Activated CD4-positive, alpha-beta T cell treated with anti-CD3 and anti-CD28 coated beads, Interleukin-2, amount 50 U/mL, for 16 hours (primary cell): ENCODE results near the gene FSTL4.
A peak's percentile ranks its signal among the peaks of the same experiment; 100 is the strongest.

Experiments
- DNase-seq: peaks from one replicate; pipeline ENCODE4 v3.0.0-alpha.2; 2020

FSTL4 gene

GRCh38 chr5:133612249-133612860, at the start of gene FSTL4:
Gene FSTL4 (minus strand): TSS chr5:133612541.
- DNase-seq, result peak; percentile 12

- DNase-seq, result no peak
Observed at GRCh38 chr5:133661389-133661788, 49.0 kb upstream of the FSTL4 start.

- DNase-seq, result no peak
Observed at GRCh38 chr5:133658327-133658726, 46.0 kb upstream of the FSTL4 start.

- DNase-seq, result no peak
Observed at GRCh38 chr5:133657036-133657435, 44.7 kb upstream of the FSTL4 start.

- DNase-seq, result no peak
Observed at GRCh38 chr5:133655966-133656365, 43.6 kb upstream of the FSTL4 start.

GRCh38 chr5:133653760-133654049, 41.4 kb upstream of the FSTL4 start:
- DNase-seq, result no peak

- DNase-seq, result no peak
Observed at GRCh38 chr5:133652951-133653759, 40.8 kb upstream of the FSTL4 start.

GRCh38 chr5:133644000-133644865, 31.9 kb upstream of the FSTL4 start:
- no peak for DNase-seq

- no peak for DNase-seq
Observed at GRCh38 chr5:133643365-133643764, 31.0 kb upstream of the FSTL4 start.

GRCh38 chr5:133642153-133642722, 29.9 kb upstream of the FSTL4 start:
- DNase-seq, result no peak

GRCh38 chr5:133641683-133642082, 29.3 kb upstream of the FSTL4 start:
- DNase-seq, result no peak

GRCh38 chr5:133639850-133640528, 27.6 kb upstream of the FSTL4 start:
- DNase-seq, result no peak

- no peak for DNase-seq
Observed at GRCh38 chr5:133638436-133638835, 26.1 kb upstream of the FSTL4 start.

GRCh38 chr5:133637206-133637605, 24.9 kb upstream of the FSTL4 start:
- DNase-seq, result no peak

- no peak for DNase-seq
Observed at GRCh38 chr5:133635051-133635450, 22.7 kb upstream of the FSTL4 start.

- peak; percentile 8 for DNase-seq
Observed at GRCh38 chr5:133627180-133627579, 14.8 kb upstream of the FSTL4 start.

GRCh38 chr5:133624316-133624715, 12.0 kb upstream of the FSTL4 start:
- no peak for DNase-seq

- DNase-seq, result no peak
Observed at GRCh38 chr5:133618141-133618540, 5.8 kb upstream of the FSTL4 start.

GRCh38 chr5:133613743-133614142, 1.4 kb upstream of the FSTL4 start:
- no peak for DNase-seq

GRCh38 chr5:133613184-133613583, 843 bp upstream of the FSTL4 start:
- no peak for DNase-seq

- no peak for DNase-seq
Observed at GRCh38 chr5:133611357-133612248, 738 bp downstream of the FSTL4 start.
